GM23248 (cell line): ENCODE results near the gene SMIM43. TPM values are rescaled to one million over a fixed set of nuclear protein-coding genes. Genes with fewer than 3 reads are reported as not detected.

Experiments
- DNase-seq: peaks from one replicate; pipeline ENCODE4 v3.0.0-alpha.2; 2015
- H2AFZ ChIP-seq: fragments of 200-600 bp; sonication (generic); 2 replicates; pipeline ENCODE4 v1.6.1; 2016; ENCODE audit warnings: antibody characterized with exemption
- H3F3A ChIP-seq: fragments of 200-600 bp; sonication (generic); 2 replicates; pipeline ENCODE4 v1.6.1; 2016; ENCODE audit warnings: mild to moderate bottlenecking, antibody characterized with exemption, mixed run types; ENCODE audit not compliant: insufficient read depth
- H3K27ac ChIP-seq: fragments of 200-600 bp; sonication (generic); 2 replicates; pipeline ENCODE4 v1.5.1; 2016; ENCODE audit warnings: mild to moderate bottlenecking
- H3K27me3 ChIP-seq: fragments of 200-600 bp; sonication (generic); replicated peaks from 2 replicates; pipeline ENCODE4 v1.6.1; 2016; ENCODE audit warnings: mild to moderate bottlenecking; ENCODE audit not compliant: insufficient read depth
- H3K36me3 ChIP-seq: fragments of 200-600 bp; sonication (generic); 2 replicates; pipeline ENCODE4 v1.6.1; 2016; ENCODE audit warnings: low read depth, mild to moderate bottlenecking
- H3K4me1 ChIP-seq: fragments of 200-600 bp; sonication (generic); 2 replicates; pipeline ENCODE4 v1.6.1; 2016; ENCODE audit warnings: mild to moderate bottlenecking; ENCODE audit not compliant: insufficient read depth
- H3K4me2 ChIP-seq: fragments of 200-600 bp; sonication (generic); one replicate; pipeline ENCODE4 v1.6.1; 2016; ENCODE audit warnings: mild to moderate bottlenecking; ENCODE audit not compliant: unreplicated experiment
- H3K4me3 ChIP-seq: fragments of 200-600 bp; sonication (generic); 2 replicates; pipeline ENCODE4 v1.5.1; 2016; ENCODE audit warnings: mild to moderate bottlenecking
- H3K79me2 ChIP-seq: fragments of 200-600 bp; sonication (generic); 2 replicates; pipeline ENCODE4 v1.6.1; 2016; ENCODE audit warnings: mild to moderate bottlenecking; ENCODE audit not compliant: insufficient read depth
- H3K9ac ChIP-seq: fragments of 200-600 bp; sonication (generic); 2 replicates; pipeline ENCODE4 v1.6.1; 2016; ENCODE audit warnings: mild to moderate bottlenecking
- H3K9me2 ChIP-seq: fragments of 200-600 bp; sonication (generic); 2 replicates; pipeline ENCODE4 v1.6.1; 2016; ENCODE audit warnings: mixed run types, mild to moderate bottlenecking, moderate library complexity; ENCODE audit not compliant: insufficient read depth
- H3K9me3 ChIP-seq: fragments of 200-600 bp; sonication (generic); one replicate; pipeline ENCODE4 v1.6.1; 2017; ENCODE audit warnings: low read depth
- H4K20me1 ChIP-seq: fragments of 200-600 bp; sonication (generic); 2 replicates; pipeline ENCODE4 v1.6.0; 2016; ENCODE audit not compliant: insufficient read depth
- EZH2 ChIP-seq: fragments of 200-600 bp; sonication (generic); IDR thresholded peaks from 2 replicates; pipeline ENCODE4 v1.6.1; 2018; ENCODE audit warnings: antibody characterized with exemption, mild to moderate bottlenecking; ENCODE audit not compliant: insufficient read depth, poor library complexity, severe bottlenecking
- EZH2phosphoT487 ChIP-seq: fragments of 200-600 bp; sonication (generic); IDR thresholded peaks from 2 replicates; pipeline ENCODE4 v1.6.1; 2018; ENCODE audit warnings: antibody characterized with exemption, moderate library complexity, mild to moderate bottlenecking, low read depth; ENCODE audit not compliant: insufficient read depth
- WGBS, 2 experiments: methylation state at CpG; one replicate each; pipeline ENCODE4 v1.1.6; 2015 to 2017; ENCODE audit warnings: low lambda C conversion rate in 2 of 2, low coverage in 1 of 2; ENCODE audit errors: missing lambda C conversion rate in 2 of 2; 5-methylcytosine and 5-hydroxymethylcytosine counted together
- in situ Hi-C: fragments of 300-500 bp; cut with MboI; formaldehyde crosslinking; loops from 2 replicates; pipeline ENCODE4 v1.15.0; 2020
- polyA plus RNA-seq: library from polyadenylated mRNA; unstranded; fragments of >200 nt; fragmentation: Nextera tagmentation; extraction: Ambion mirVana; gene quantifications from 2 replicates; pipeline ENCODE4 v1.2.1, GENCODE V29; 2016
- total RNA-seq: library from RNA; depleted of rRNA; stranded (reverse); fragments of >200 nt; shearing (Covaris generic); gene quantifications from 2 replicates; pipeline ENCODE4 v1.2.3, GENCODE V29; 2014

The SMIM43 gene
- total and polyA plus RNA-seq, 2 experiments from 2014 or later = 1.4 to 3.5 TPM

GRCh38 chr4:121791481-121791880 lies 26.5 kb upstream of the SMIM43 start:
- Histone ChIP-seq H2AFZ (no peak overlapping the region), H3K36me3 (no peaks in the 10 kb centered on the region), H3K9ac (peak overlapping the region; percentile 35), H4K20me1 (no peaks in the 10 kb centered on the region), H3K9me3 (no peaks in the 10 kb centered on the region), H3K9me2 (no peaks in the 10 kb centered on the region), H3K4me1 (peaks cover 85% of the 10 kb centered on the region), H3K4me2 (peak overlapping the region; percentile 33), H3F3A (peaks cover 72% of the 10 kb centered on the region), H3K79me2 (no peaks in the 10 kb centered on the region), H3K27ac (peak overlapping the region; percentile 80), H3K4me3 (no peak overlapping the region; the same call in 1 of the 2 replicates), H3K27me3 (no peaks in the 10 kb centered on the region)
- 14 to 17% methylated on average over 5 of the region's 5 CpGs for WGBS, 2 experiments
- peak; percentile 88 for DNase-seq
- in situ Hi-C loops = no loop called here
- TF ChIP-seq EZH2 (no peak), EZH2phosphoT487 (peak; percentile 81; the same call in 1 of the 2 replicates)

GRCh38 chr4:121790976-121791375 lies 26.0 kb upstream of the SMIM43 start:
- H3F3A ChIP-seq = peaks cover 75% of the 10 kb centered on the region
- H2AFZ ChIP-seq = no peak overlapping the region
- H3K27me3 ChIP-seq = no peaks in the 10 kb centered on the region
- in situ Hi-C loops = no loop called here
- TF ChIP-seq EZH2 (no peak), EZH2phosphoT487 (no peak)
- H3K36me3 ChIP-seq = no peaks in the 10 kb centered on the region
- H4K20me1 ChIP-seq = no peaks in the 10 kb centered on the region
- no peaks in the 10 kb centered on the region for H3K9me3 ChIP-seq
- peak overlapping the region; percentile 33 for H3K4me2 ChIP-seq
- peak overlapping the region; percentile 80 for H3K27ac ChIP-seq
- H3K4me3 ChIP-seq = no peak overlapping the region; the same call in 1 of the 2 replicates
- peaks cover 85% of the 10 kb centered on the region for H3K4me1 ChIP-seq
- no peaks in the 10 kb centered on the region for H3K9me2 ChIP-seq
- no peak for DNase-seq
- H3K9ac ChIP-seq = peak overlapping the region; percentile 35
- no peaks in the 10 kb centered on the region for H3K79me2 ChIP-seq

GRCh38 chr4:121789960-121790829 lies 25.2 kb upstream of the SMIM43 start:
- Histone ChIP-seq H3K27ac (peak overlapping the region; percentile 80), H3K79me2 (no peaks in the 10 kb centered on the region), H4K20me1 (no peaks in the 10 kb centered on the region), H3K9ac (no peak overlapping the region), H3K4me1 (peaks cover 85% of the 10 kb centered on the region), H3K9me2 (no peaks in the 10 kb centered on the region), H2AFZ (no peak overlapping the region), H3K4me3 (peak overlapping the region; percentile 21), H3K36me3 (no peaks in the 10 kb centered on the region), H3K27me3 (no peaks in the 10 kb centered on the region), H3K9me3 (no peaks in the 10 kb centered on the region), H3F3A (peaks cover 75% of the 10 kb centered on the region), H3K4me2 (peak overlapping the region; percentile 33)
- DNase-seq = peak; percentile 82
- TF ChIP-seq EZH2 = no peak
- 37 to 45% methylated on average over 3 of the region's 3 CpGs for WGBS, 2 experiments
- in situ Hi-C loops = no loop called here

- Histone ChIP-seq H3K79me2 (no peaks in the 10 kb centered on the region), H4K20me1 (no peaks in the 10 kb centered on the region), H2AFZ (no peak overlapping the region), H3K9me3 (no peaks in the 10 kb centered on the region), H3K36me3 (no peaks in the 10 kb centered on the region), H3K27ac (peak overlapping the region; percentile 80), H3K27me3 (no peaks in the 10 kb centered on the region), H3K4me1 (peaks cover 84% of the 10 kb centered on the region), H3K9me2 (no peaks in the 10 kb centered on the region), H3K4me2 (peak overlapping the region; percentile 33), H3F3A (peaks cover 74% of the 10 kb centered on the region), H3K4me3 (peak overlapping the region; percentile 21), H3K9ac (0 out of 2 replicates have a peak overlapping the region, but pooled peaks have one; percentile 1)
- in situ Hi-C loops = no loop called here
- 20 to 21% methylated on average over 1 of the region's 1 CpG for WGBS, 2 experiments
- peak; percentile 41 for DNase-seq
- TF ChIP-seq EZH2 (no peak), EZH2phosphoT487 (no peak)
Measured at GRCh38 chr4:121789455-121789854, 24.5 kb upstream of the SMIM43 start.

- Histone ChIP-seq H3K9me2 (no peaks in the 10 kb centered on the region), H3K36me3 (no peaks in the 10 kb centered on the region), H3K79me2 (no peaks in the 10 kb centered on the region), H3F3A (peaks cover 74% of the 10 kb centered on the region), H3K9ac (peak overlapping the region; percentile 1; the same call in 1 of the 2 replicates), H2AFZ (peak overlapping the region; percentile 42; the same call in 1 of the 2 replicates), H3K4me1 (peaks cover 84% of the 10 kb centered on the region), H3K27me3 (no peaks in the 10 kb centered on the region), H3K4me3 (no peak overlapping the region), H4K20me1 (no peaks in the 10 kb centered on the region), H3K27ac (peak overlapping the region; percentile 80), H3K4me2 (peak overlapping the region; percentile 33), H3K9me3 (no peaks in the 10 kb centered on the region)
- no peak for TF ChIP-seq EZH2phosphoT487
- TF ChIP-seq EZH2 = no peak
- 67 to 68% methylated on average over 2 of the region's 2 CpGs for WGBS, 2 experiments
- in situ Hi-C loops = no loop called here
- DNase-seq = peak; percentile 30
Measured at GRCh38 chr4:121788896-121789295, 23.9 kb upstream of the SMIM43 start.
